Fibroblast of pulmonary artery (primary cell): ENCODE data around the gene BCL6.
A peak's percentile ranks its signal among the peaks of the same experiment; 100 is the strongest.

Source experiments
- DNase-seq: peaks from one replicate; pipeline ENCODE4 v3.0.0-alpha.2; 2010; ENCODE audit warnings: low read depth
- H3K4me3 ChIP-seq: replicated peaks from 2 replicates; pipeline ENCODE4 v1.5.1; 2011; ENCODE audit warnings: low read depth, mild to moderate bottlenecking, control low read depth, low read length, moderate library complexity
- TF ChIP-seq, protein P1 (sequence below): IDR thresholded peaks from 2 replicates; pipeline ENCODE4 v1.5.1; 2011; ENCODE audit warnings: mild to moderate bottlenecking, control low read depth, low read length, inconsistent platforms; ENCODE audit errors: missing control alignments

The BCL6 gene

DNA sequence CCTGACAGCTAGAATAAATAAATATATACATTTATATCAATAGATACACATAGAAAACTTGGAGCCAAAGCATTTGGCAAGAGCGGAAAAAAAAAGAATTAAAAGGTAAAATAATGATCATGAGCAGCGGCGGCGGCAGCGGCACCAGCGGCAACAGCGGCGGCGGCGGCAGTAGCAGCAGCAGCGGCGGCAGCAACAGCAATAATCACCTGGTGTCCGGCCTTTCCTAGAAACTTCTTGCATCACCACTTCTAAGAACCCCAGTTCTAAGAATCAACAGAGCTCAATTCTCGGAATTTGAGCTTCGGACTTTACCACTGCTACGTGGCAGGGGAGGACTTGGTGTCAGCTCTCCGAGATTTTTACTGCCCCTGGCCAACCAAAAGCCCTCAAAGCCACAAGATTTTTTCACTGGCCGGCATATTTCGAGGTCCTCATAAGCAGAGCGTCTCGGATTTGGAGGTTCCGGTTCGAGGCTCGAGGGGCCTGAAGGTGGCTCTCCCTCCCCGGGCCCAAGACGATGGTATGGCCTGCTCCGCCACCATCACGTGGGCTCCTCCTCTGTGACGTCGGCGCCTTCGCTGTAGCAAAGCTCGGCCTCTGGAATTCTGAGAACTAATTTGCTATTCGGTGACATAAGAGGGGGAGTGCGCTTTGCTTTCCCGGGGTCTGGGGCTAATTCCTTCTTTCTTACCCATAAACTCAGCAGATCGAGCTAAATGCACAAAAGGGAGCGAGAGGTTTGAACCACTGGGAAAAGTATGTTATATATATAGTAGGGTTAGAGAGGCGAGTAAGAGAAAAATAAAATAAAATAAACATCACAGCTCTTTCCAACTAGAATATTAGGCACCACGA, at the start of gene BCL6:
TSS of gene BCL6 (minus strand) at position 268 of the 858 bp plus-strand sequence. CDS start 11,775 bp downstream, outside the sequence.
- peak; percentile 99 for DNase-seq
- H3K4me3 ChIP-seq, result peak within 1 kb of the TSS; percentile 94
- TF ChIP-seq, protein P1, sequence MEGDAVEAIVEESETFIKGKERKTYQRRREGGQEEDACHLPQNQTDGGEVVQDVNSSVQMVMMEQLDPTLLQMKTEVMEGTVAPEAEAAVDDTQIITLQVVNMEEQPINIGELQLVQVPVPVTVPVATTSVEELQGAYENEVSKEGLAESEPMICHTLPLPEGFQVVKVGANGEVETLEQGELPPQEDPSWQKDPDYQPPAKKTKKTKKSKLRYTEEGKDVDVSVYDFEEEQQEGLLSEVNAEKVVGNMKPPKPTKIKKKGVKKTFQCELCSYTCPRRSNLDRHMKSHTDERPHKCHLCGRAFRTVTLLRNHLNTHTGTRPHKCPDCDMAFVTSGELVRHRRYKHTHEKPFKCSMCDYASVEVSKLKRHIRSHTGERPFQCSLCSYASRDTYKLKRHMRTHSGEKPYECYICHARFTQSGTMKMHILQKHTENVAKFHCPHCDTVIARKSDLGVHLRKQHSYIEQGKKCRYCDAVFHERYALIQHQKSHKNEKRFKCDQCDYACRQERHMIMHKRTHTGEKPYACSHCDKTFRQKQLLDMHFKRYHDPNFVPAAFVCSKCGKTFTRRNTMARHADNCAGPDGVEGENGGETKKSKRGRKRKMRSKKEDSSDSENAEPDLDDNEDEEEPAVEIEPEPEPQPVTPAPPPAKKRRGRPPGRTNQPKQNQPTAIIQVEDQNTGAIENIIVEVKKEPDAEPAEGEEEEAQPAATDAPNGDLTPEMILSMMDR, result no peak

DNA sequence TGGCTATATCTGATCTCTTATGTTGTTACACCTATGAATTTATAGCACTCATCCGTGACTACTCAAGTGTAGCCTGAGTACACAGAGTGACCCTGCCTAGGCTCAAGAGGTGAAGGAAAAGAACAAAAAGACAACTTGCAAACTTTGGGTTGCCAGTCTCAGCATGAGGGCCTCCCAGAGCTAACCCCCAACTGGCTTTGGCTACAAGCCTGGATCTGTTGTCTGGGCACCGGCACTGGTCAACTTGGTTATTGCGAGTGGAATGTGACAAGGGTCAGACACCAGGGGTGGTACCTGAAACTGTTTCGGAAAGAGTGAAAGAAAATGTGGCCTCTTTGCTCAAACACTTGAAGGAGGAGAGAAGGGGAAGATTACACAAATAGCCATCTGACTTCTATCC, 49.5 kb upstream of the BCL6 start:
- DNase-seq, result no peak
- no peak overlapping the region for H3K4me3 ChIP-seq

GRCh38 chr3:187793618-187794017, 48.4 kb upstream of the BCL6 start:
- TF ChIP-seq, protein P1, result no peak
- DNase-seq, result no peak
- no peak overlapping the region for H3K4me3 ChIP-seq

More for the DNA sequence above, 49.5 kb upstream of the BCL6 start:
- TF ChIP-seq, protein P1, result no peak

GRCh38 chr3:187792521-187792920, 47.3 kb upstream of the BCL6 start:
- DNase-seq, result no peak
- no peak overlapping the region for H3K4me3 ChIP-seq
- TF ChIP-seq, protein P1, result no peak

DNA sequence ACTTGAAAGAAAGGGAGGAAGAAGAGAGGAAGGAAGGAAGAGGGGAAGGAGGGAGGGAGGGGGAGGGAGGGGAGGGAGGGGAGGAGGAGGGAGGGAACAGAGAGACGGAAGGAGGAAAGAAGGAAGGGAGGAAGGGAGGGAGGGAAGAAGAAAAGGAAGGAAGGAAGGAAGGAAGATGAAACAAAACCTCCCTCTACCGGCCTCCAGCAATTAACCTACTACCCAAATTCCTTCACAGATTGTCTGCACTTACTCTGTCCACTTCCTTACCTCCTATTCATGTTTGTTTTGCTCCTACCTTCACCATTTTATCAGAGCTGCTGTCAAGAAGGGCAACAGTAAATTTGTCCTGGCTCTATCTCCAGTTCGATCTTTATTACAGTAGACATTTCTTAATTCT, 44.6 kb upstream of the BCL6 start:
- TF ChIP-seq, protein P1, result no peak
- DNase-seq, result no peak
- no peak overlapping the region for H3K4me3 ChIP-seq

DNA sequence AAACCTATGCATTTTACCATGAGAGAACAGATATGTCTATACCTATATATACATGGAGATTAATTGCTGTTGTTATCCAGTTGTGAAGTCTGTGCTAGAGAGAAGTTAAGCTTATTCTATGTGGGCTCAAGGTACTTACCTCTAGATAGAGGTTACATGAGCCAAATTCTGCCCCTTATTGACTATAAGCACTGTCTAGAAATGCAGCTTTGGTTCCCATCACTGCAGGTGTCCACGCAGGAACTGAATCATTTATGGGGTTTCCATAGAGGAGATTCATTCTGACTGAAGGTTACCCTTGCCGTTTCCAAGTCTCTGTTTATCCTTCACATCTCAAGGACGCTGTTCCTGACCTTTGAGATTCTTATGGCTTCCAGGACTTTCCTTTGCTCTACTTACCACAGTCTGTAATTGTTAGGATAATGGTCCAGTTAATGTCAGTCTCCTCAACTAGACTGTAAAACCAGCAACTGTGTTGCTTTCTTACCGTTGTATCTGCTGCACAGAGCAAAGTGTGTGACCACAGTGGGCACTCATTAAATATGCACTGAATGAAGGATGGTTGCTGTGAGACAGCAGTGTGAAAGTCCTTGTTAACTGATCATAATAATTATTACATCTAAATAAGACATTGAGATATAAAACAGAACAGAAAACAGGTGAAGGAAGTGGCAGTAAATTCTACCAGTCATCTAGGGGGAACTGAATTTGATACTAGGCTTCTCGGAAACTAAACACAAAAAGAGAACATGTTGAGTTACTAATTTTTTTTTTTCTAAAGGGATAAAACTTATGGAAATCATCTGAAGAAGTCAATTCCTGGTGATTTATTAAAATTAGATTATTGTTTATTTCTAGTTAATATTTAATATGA, 44.0 kb upstream of the BCL6 start:
- no peak overlapping the region for H3K4me3 ChIP-seq
- TF ChIP-seq, protein P1, result no peak
- DNase-seq, result no peak
